Measurements from ENCODE around the gene SDHA. TPM values are rescaled to one million over a fixed set of nuclear protein-coding genes. Genes with fewer than 3 reads are reported as not detected.
"Not testable (repeated sequence)": the region's sequence is repeated elsewhere in the genome, so short reads cannot be mapped to it uniquely, and the experiment has no call there.

The SDHA gene
- total RNA-seq, 1 experiment from 2014 or later = 171 TPM

DNA sequence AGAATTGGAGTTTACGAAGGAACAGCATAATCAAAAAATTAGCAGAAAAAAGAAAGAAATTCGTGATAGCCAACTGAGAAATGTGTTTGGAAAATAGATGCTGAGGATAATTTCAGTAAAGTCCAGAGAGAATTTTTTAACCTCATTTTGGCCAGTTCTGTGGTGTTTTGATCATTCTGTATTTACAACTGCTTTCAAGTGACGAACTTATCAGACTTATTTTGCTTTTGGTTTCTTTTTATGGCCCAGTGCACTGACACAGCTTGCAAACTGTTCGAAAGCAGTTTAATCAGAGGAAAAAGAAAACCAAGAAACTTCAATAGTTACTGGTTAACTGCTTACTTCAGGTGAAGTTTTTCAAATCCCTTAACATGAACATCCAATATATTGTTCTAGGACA is 1.9 kb downstream of the SDHA start:
- peaks cover 16% of the 10 kb centered on the region for H3K4me1 ChIP-seq (ENCODE audit: control insufficient read depth, insufficient read depth, low read length)
- H3K36me3 ChIP-seq (ENCODE audit: control insufficient read depth, insufficient read depth, low read length) = no peaks in the 10 kb centered on the region; the same call in 1 of the 2 replicates
- H3K27me3 ChIP-seq (ENCODE audit: control insufficient read depth, insufficient read depth, low read length) = no peaks in the 10 kb centered on the region
- POLR2A ChIA-PET = no interaction called here
- BruUV-seq (replicated peaks) = TSS peak; percentile 63
- peak overlapping the region; percentile 77 to 87 for H3K4me3 ChIP-seq (ENCODE audit: low read depth in 2 of 2, low read length in 2 of 2)
- H3K27ac ChIP-seq (ENCODE audit: low read length) = peak overlapping the region; percentile 90
- intact Hi-C loops (cut with micrococcal nuclease; ENCODE audit: unreplicated experiment) (no loop called here), in situ Hi-C loops (cut with HindIII; ENCODE audit: low pct_unique_long_range_greater_than_20kb, low sequenced_read_pairs) (no loop called here)
- no peak for ATAC-seq
- no peak for DNase-seq (ENCODE audit: low read depth, low spot score)
- no peaks in the 10 kb centered on the region for H3K9me3 ChIP-seq (ENCODE audit: control insufficient read depth, insufficient read depth, low read depth, low read length)
- TF ChIP-seq, protein P1, sequence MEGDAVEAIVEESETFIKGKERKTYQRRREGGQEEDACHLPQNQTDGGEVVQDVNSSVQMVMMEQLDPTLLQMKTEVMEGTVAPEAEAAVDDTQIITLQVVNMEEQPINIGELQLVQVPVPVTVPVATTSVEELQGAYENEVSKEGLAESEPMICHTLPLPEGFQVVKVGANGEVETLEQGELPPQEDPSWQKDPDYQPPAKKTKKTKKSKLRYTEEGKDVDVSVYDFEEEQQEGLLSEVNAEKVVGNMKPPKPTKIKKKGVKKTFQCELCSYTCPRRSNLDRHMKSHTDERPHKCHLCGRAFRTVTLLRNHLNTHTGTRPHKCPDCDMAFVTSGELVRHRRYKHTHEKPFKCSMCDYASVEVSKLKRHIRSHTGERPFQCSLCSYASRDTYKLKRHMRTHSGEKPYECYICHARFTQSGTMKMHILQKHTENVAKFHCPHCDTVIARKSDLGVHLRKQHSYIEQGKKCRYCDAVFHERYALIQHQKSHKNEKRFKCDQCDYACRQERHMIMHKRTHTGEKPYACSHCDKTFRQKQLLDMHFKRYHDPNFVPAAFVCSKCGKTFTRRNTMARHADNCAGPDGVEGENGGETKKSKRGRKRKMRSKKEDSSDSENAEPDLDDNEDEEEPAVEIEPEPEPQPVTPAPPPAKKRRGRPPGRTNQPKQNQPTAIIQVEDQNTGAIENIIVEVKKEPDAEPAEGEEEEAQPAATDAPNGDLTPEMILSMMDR (IDR thresholded peaks at IDR 0.05) = no peak
- TF ChIP-seq TCF7L2 (IDR thresholded peaks at IDR 0.05; ENCODE audit: low read depth, low read length) (no peak), POLR2AphosphoS5 (IDR thresholded peaks at IDR 0.05; ENCODE audit: low read depth, low read length) (no peak), SIN3A (IDR thresholded peaks at IDR 0.05; ENCODE audit: borderline replicate concordance, insufficient read depth, low read depth, low read length) (no peak)
- TF ChIP-seq, protein P2, sequence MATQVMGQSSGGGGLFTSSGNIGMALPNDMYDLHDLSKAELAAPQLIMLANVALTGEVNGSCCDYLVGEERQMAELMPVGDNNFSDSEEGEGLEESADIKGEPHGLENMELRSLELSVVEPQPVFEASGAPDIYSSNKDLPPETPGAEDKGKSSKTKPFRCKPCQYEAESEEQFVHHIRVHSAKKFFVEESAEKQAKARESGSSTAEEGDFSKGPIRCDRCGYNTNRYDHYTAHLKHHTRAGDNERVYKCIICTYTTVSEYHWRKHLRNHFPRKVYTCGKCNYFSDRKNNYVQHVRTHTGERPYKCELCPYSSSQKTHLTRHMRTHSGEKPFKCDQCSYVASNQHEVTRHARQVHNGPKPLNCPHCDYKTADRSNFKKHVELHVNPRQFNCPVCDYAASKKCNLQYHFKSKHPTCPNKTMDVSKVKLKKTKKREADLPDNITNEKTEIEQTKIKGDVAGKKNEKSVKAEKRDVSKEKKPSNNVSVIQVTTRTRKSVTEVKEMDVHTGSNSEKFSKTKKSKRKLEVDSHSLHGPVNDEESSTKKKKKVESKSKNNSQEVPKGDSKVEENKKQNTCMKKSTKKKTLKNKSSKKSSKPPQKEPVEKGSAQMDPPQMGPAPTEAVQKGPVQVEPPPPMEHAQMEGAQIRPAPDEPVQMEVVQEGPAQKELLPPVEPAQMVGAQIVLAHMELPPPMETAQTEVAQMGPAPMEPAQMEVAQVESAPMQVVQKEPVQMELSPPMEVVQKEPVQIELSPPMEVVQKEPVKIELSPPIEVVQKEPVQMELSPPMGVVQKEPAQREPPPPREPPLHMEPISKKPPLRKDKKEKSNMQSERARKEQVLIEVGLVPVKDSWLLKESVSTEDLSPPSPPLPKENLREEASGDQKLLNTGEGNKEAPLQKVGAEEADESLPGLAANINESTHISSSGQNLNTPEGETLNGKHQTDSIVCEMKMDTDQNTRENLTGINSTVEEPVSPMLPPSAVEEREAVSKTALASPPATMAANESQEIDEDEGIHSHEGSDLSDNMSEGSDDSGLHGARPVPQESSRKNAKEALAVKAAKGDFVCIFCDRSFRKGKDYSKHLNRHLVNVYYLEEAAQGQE (IDR thresholded peaks at IDR 0.05; ENCODE audit: insufficient read depth in 1 of 2, low read depth in 2 of 2, low read length in 1 of 2) = no peak
- CTCF ChIA-PET = no interaction called here

DNA sequence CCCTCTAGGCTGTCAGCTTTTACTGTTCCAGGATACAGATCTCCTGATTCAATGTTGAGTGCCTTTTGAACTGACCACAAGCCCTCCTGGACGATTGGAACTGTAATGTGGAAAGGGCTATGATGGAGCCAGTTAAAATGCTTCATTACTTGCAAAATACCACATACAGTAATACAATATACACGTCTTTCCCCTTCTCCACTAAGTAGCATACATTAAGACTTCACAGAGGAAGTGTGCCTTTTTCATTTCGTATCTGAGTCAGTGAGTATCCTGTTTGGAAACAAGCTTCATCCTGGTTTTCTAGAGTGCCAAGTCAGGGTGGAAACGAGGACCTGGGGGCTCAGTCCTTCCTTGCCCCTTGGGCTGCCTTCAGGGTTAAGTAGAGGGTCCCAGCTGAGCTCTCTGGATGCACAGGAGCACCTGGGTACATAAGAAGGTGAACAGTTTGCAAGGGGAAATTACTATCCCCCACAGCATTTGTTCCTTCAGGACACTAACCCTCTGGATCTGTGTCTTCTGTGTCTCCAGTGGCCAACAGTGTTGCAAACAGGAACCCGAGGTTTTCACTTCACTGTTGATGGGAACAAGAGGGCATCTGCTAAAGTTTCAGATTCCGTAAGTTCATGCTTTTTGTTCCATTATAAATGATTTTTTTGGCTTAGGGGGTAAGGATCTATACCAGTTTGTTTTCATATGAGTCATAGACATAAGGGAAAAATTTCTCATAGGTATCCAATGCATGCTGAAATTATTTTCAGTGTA is 5.0 kb downstream of the SDHA start:
- in situ Hi-C loops (cut with HindIII; ENCODE audit: low pct_unique_long_range_greater_than_20kb, low sequenced_read_pairs); DNase-seq (ENCODE audit: low read depth, low spot score); ATAC-seq; POLR2A ChIA-PET; BruUV-seq (replicated peaks); H3K9me3 ChIP-seq (ENCODE audit: control insufficient read depth, insufficient read depth, low read depth, low read length); intact Hi-C loops (cut with micrococcal nuclease; ENCODE audit: unreplicated experiment); H3K27ac ChIP-seq (ENCODE audit: low read length); H3K27me3 ChIP-seq (ENCODE audit: control insufficient read depth, insufficient read depth, low read length); CTCF ChIA-PET; H3K4me3 ChIP-seq (ENCODE audit: low read depth in 2 of 2, low read length in 2 of 2); H3K36me3 ChIP-seq (ENCODE audit: control insufficient read depth, insufficient read depth, low read length): not testable (repeated sequence)
- H3K4me1 ChIP-seq (ENCODE audit: control insufficient read depth, insufficient read depth, low read length) = peaks cover 16% of the 10 kb centered on the region

DNA sequence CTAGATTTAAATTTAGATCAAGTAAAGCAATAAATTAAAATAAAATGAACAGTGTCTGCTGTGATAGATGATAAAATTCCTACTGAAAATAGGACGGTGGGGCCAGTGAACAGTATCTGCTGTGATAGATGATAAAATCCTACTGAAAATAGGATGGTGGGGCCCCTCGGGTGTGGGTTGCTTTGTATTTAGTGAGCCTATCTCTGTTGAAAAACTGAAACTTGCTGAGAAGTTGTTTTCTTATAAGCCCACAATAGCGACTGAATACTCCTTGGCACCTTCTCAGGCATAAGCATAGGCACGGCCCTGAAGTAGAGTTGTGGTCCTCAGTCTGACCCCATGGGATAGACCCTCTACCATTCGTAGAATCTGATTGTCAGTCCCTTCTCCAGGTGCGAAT is 5.7 kb downstream of the SDHA start:
- no peaks in the 10 kb centered on the region for H3K27me3 ChIP-seq (ENCODE audit: control insufficient read depth, insufficient read depth, low read length)
- TF ChIP-seq SIN3A (IDR thresholded peaks at IDR 0.05; ENCODE audit: borderline replicate concordance, insufficient read depth, low read depth, low read length) = no peak
- no peak for TF ChIP-seq POLR2AphosphoS5 (IDR thresholded peaks at IDR 0.05; ENCODE audit: low read depth, low read length)
- TF ChIP-seq, protein P1 (IDR thresholded peaks at IDR 0.05) = no peak
- TF ChIP-seq TCF7L2 (IDR thresholded peaks at IDR 0.05; ENCODE audit: low read depth, low read length) = no peak
- H3K4me3 ChIP-seq (ENCODE audit: low read depth in 2 of 2, low read length in 2 of 2) = no peak overlapping the region
- ChIA-PET CTCF (no interaction called here), POLR2A (no interaction called here)
- BruUV-seq (replicated peaks) = no TSS peak
- peaks cover 12% of the 10 kb centered on the region for H3K36me3 ChIP-seq (ENCODE audit: control insufficient read depth, insufficient read depth, low read length)
- peaks cover 16% of the 10 kb centered on the region for H3K4me1 ChIP-seq (ENCODE audit: control insufficient read depth, insufficient read depth, low read length)
- no peak for ATAC-seq
- in situ Hi-C loops (cut with HindIII; ENCODE audit: low pct_unique_long_range_greater_than_20kb, low sequenced_read_pairs) (no loop called here), intact Hi-C loops (cut with micrococcal nuclease; ENCODE audit: unreplicated experiment) (no loop called here)
- DNase-seq (ENCODE audit: low read depth, low spot score) = no peak
- H3K9me3 ChIP-seq (ENCODE audit: control insufficient read depth, insufficient read depth, low read depth, low read length) = no peaks in the 10 kb centered on the region
- H3K27ac ChIP-seq (ENCODE audit: low read length) = no peak overlapping the region

All from Panc1 (cell line).